SK-N-MC (cell line): ENCODE data around the gene FBXO38.

Source experiments
- EZH2 ChIP-seq: fragments of 200-600 bp; sonication (generic); IDR thresholded peaks from one replicate; pipeline ENCODE4 v1.6.1; 2017; ENCODE audit warnings: antibody characterized with exemption
- FOXP2 ChIP-seq: optimal IDR thresholded peaks from 2 replicates; pipeline ENCODE3; 2011; ENCODE audit warnings: mild to moderate bottlenecking, moderate library complexity; ENCODE audit not compliant: insufficient read depth; ENCODE audit errors: extremely low read length, control extremely low read depth
- POLR2AphosphoS5 ChIP-seq: IDR thresholded peaks from 2 replicates; pipeline ENCODE4 v1.6.1; 2012; ENCODE audit warnings: mild to moderate bottlenecking, low read depth, low read length, borderline replicate concordance

DNA sequence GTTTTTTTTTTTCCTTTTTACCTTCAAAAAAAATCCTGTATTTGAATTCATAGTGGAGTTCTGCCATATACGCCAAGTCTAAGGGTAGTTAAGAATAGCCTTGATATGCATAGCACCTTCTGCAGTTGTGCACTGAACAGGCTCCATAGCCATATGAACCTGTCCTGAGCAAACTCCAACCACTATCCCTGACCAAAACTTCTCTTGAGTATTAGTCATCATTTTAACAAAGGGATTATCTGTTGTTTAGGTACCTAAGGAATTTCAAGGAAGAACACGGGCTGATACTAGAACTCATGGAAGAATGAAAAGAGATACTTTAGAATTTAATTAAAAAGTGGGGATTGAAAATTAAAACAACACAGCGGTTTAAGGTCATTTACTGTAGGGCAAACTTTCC, 1.9 kb upstream of the FBXO38 start:
- TF ChIP-seq POLR2AphosphoS5 = no peak
- no peak for TF ChIP-seq EZH2
- TF ChIP-seq FOXP2 = no peak
